Fibroblast of upper back skin (primary cell): ENCODE results near the gene PAN3.
A peak's percentile ranks its signal among the peaks of the same experiment; 100 is the strongest.

ENCODE experiments used
- DNase-seq: peaks from one replicate; pipeline ENCODE4 v3.0.0-alpha.2; 2013

PAN3 gene

DNA sequence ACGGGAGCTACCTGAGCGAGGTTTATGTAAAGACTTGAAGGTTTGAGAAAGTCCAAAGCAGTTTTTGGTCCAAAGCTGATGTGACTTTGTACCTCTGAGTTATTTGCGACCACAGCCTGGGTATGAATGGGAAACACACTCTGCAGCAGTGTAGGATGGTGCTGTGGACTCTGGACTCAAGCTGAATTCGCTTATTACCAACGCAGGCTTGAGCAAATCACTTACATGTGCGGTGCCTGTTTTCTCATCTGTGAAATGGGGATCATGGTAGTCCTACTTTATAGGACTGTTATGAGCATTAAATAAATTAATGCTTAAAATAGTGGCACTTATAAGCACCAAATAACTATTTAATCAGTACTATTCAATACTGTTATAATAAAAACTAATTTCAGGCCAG, 176.5 kb downstream of the PAN3 start:
- DNase-seq, result no peak

- DNase-seq, result no peak
Observed at GRCh38 chr13:28316129-28316528, 177.8 kb downstream of the PAN3 start.

GRCh38 chr13:28316836-28317235, 178.5 kb downstream of the PAN3 start:
- DNase-seq, result no peak

DNA sequence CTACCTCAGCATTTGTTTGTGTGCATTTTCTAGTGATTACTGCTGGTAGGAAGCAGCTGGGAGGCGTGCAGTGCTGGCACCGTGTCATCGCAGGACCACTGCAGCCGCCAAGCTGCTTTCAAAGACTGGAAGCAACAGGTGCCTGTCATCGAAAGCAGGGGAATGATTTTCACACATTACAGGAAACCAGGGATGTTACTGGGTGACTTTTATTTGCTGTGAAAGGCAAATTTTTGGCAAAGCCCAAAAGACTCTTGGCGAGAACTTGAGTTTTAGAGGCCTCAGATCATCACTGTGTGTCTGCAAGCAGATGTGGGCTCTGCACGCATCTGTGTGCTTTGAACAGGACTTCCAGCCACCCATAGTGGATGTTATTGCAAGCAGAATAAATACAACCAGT, 180.2 kb downstream of the PAN3 start:
- DNase-seq, result no peak

DNA sequence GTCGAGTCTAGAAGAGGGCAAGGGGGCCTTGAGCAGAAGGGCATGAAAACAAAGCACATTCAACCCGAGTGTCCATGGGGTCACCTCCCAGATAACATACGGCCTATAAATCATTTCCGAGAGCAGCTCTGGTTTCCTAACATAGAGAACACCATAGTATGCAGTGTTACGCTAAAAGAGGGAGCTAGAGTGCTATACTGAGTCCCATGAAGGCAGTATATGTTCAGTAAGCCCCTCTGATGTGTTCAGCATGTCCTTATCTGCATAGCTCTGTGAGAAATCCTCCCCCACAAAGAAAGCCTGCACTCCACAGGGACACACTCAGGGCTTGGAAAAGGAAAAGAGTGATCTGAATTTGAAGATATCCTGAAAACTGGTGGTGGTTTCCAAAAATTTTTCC, 181.2 kb downstream of the PAN3 start:
- no peak for DNase-seq

DNA sequence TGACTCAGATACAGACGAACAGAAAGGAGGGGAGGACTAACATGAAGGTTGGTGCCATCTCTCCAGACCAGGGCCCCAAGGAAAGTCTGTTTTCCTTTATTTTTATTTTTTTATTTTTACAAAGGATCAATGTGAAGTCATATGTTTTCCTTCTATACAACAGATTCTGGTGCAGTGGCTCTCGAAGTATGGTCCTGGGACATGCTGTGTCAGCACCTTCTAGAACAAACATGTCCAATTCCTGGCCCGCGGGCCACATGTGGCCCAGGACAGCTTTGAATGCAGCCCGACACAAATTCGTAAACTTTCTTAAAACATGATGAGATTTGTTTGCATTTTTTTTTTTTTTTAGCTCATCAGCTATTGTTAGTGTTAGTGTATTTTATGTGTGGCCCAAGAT, 181.9 kb downstream of the PAN3 start:
- no peak for DNase-seq

- no peak for DNase-seq
Observed at GRCh38 chr13:28320884-28321574, 182.7 kb downstream of the PAN3 start.

- DNase-seq, result no peak
Observed at GRCh38 chr13:28321756-28322155, 183.4 kb downstream of the PAN3 start.

DNA sequence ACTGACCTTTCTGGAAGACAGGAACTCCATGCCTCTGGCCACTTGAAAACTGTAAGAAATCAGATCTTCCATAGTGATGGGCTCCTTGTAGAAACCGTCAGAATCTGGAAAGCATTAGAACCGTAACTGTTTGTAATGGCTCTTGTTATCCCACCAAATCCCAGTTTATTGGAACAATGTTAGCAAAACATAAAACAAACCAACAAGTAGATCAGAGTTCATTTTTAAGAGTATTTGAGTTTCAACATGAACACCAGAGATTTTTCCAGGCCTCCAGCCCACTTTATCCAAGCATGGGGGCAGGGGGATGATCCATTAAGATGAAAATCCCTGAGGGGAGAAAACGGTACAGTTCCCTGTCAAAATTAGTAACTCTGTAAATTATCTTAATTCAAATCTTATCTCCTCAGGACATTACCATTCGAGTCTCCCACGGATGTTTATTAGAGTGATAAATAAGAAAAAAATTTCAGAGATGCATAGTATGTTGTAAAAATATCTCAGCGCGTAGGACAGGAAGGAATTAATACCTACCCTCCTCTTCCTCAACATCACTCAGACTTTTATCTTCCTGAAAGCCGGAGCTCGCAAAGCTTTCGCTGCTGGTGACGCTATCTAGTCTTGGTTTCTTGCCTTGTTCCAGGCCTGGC, 184.0 kb downstream of the PAN3 start:
- DNase-seq, result peak; percentile 22

DNA sequence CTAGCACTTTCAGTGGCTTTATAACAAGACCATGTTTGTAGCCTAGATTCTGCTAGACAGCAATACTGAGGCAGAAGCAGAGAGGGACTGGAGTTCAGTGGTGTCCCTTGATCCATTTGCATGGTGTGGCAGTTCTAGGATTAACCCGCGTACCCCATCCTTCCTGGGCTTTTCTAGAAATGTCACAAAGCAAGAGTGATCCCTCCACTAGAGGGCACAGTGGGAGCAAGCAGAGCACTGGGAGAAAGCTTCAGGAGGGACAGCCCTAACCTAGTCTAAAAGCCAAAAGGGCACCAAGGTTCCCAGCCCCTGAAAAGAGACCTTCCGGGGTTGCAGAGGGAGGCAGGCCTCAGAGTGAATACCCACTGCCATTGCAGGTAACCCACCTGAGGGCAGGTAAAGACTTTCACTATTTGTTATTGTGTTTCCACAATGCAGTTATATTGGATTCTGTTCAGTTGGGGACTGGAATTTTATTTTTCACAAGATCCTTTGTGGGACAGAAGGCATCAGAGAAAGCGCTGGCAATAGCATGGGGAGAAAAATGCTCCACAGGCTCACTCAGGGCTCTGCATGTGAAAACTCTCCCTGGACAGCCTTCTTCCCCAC, 185.9 kb downstream of the PAN3 start:
- peak; percentile 63 for DNase-seq

- peak; percentile 29 for DNase-seq
Observed at GRCh38 chr13:28325022-28325421, 186.7 kb downstream of the PAN3 start.

- peak; percentile 33 for DNase-seq
Observed at GRCh38 chr13:28326056-28326455, 187.7 kb downstream of the PAN3 start.

- DNase-seq, result no peak
Observed at GRCh38 chr13:28327373-28328270, 189.3 kb downstream of the PAN3 start.

- no peak for DNase-seq
Observed at GRCh38 chr13:28328271-28328607, 189.9 kb downstream of the PAN3 start.

GRCh38 chr13:28329395-28330158, 191.2 kb downstream of the PAN3 start:
- DNase-seq, result peak; percentile 81

DNA sequence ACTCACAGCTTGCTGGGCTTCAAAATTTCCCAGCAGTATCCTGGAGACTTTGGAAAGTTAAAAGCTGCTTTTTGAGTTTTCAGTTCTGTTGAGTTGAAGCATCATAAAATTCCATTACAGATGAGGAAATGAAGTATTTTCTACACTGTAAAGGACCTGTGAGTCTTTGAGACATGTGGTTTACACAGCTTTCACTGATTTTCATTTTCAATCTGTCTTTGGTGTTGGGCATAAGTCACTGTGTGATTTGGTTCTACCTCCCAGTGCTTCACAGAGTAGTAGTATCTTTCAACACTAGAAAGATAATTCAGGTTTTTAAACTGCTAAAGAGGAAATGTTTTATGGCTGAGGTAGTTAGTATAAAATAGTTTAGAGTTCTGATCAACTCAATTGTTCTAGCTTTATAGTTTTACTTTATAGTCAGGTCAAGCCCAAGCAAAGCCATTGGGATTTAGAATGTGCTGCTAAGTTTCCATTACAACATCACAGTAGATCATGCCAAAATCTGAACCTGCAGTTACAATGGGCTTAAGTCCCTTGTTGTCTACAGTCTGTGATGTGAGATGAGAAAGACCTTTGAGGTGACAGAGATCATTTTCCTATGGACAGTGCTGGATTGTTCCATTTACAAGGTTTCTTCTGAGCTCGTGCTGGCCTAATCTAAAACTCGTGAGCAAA, 195.0 kb downstream of the PAN3 start:
- DNase-seq, result no peak

- DNase-seq, result no peak
Observed at GRCh38 chr13:28336193-28336657, 197.9 kb downstream of the PAN3 start.

- DNase-seq, result peak; percentile 86
Observed at GRCh38 chr13:28337166-28338005, 199.0 kb downstream of the PAN3 start.

DNA sequence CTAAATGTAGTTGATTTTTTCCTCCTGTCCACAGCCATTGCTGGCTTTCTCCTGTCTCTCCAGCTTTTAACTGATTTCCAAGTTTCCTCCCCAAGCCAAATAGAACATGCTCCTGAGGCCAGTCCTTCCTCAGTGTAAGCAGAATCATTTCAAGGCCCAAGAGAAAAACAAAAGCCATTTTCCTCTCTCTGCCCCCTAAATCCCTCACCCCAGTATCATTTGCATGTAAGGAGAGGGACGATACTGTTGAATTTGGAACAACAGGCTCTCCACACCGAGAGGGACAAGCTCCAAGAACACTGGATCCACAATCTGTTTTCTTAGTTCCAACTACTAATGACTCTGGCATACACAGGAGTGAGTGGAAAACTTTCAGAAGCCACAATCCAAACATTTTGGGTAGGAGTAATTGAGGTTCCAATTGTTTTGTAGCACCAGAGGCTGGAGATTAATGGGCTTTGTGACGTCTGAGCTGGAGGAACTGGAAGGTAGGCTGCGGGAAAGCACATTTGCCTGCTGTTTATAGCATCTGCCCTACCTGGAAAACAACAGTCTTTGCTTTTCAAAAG, 199.7 kb downstream of the PAN3 start:
- DNase-seq, result no peak

- DNase-seq, result no peak
Observed at GRCh38 chr13:28338742-28339141, 200.4 kb downstream of the PAN3 start.

GRCh38 chr13:28339419-28339818, 201.1 kb downstream of the PAN3 start:
- DNase-seq, result peak; percentile 76
